Measurements from ENCODE around the gene DNAJB4.
"Not testable (repeated sequence)": the region's sequence is repeated elsewhere in the genome, so short reads cannot be mapped to it uniquely, and the experiment has no call there.

Gene DNAJB4

GRCh38 chr1:78004719-78005447 lies at the start of gene DNAJB4:
Gene DNAJB4 (plus strand): TSS chr1:78004939. CDS start chr1:78005111, 172 bp downstream.
- peak; percentile 72 for DNase-seq

GRCh38 chr1:77955709-77956108 lies 49.0 kb upstream of the DNAJB4 start:
- DNase-seq, result no peak

DNA sequence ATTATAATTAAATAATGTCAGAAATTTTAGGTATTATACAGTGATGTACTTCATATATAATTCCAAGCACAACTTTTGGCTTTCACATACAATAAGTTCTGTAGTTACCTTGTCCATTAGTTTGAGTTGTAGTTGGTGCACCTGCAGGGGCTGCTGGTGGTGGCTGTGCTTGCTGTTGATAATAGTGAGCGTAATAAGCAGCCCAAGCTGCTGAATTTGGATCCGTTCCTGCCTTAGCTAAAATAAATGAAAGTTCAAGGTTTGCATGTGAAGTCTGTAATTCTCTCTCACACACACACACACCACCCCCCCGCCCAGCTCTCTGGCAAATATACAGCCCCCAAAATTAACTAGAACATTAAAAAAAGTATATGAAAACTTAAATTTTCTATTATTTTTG lies 48.3 kb upstream of the DNAJB4 start:
- DNase-seq, result no peak

- DNase-seq, result no peak
Observed at GRCh38 chr1:77958391-77958790, 46.3 kb upstream of the DNAJB4 start.

DNA sequence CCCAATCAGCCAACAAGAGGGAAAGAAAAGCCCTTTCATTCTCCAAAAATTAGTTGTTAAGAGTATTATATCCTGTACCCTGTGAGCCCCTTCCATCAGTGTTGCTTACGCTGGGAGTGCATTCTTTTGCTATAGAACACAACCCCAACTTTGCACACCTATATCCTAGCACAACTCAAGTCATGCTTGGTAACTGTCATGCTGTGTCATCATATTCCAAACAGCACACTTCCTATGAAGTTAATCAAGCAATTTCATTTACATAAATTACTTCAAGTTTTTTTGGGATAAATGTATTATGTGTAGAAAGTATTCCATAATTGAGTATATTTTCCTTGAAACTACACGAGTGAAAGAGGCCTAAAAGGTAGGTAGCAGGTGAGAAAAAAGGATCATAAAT lies 45.9 kb upstream of the DNAJB4 start:
- DNase-seq, result no peak

- DNase-seq, result no peak
Observed at GRCh38 chr1:77961392-77961791, 43.3 kb upstream of the DNAJB4 start.

GRCh38 chr1:77966291-77966690 lies 38.4 kb upstream of the DNAJB4 start:
- DNase-seq, result no peak

- DNase-seq, result no peak
Observed at GRCh38 chr1:77970192-77970591, 34.5 kb upstream of the DNAJB4 start.

DNA sequence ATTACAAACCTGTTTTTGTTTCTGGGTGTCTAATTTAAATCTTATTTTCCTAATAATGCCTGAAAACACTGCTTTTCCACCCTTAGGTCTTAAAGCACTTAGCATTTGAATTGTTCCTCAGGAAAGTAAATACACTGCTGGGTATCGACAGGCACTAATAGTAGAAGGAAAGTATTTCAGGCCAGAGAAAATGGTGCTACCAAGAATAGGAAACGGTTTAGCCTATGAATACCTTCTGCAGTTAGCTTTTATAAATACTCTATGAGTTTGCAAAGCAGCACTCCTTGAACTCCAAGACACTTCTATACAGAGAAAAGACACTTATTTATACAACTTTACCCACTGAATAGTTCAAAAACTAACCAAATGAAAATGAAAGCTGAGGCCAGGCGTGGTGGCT lies 32.7 kb upstream of the DNAJB4 start:
- DNase-seq, result no peak

DNA sequence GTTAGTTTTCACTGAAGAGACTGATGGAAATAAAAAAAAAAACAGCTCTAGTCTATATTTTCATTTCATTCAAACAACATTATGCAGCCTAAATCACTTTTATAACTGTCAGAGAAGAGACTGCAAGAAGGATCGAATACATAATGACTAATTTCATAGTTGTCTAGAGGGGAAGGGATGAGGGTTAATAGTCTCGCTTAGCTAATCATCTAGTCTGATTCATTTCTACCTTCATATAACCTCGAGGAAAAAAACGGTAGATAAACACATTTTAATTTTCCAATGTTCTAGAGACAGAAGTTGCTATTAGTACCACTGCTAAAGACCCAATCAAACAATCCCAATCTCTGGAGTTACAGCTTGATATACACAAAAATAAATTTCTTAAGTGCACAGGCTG lies 29.4 kb upstream of the DNAJB4 start:
- DNase-seq, result no peak

- DNase-seq, result no peak
Observed at GRCh38 chr1:77975907-77976306, 28.8 kb upstream of the DNAJB4 start.

DNA sequence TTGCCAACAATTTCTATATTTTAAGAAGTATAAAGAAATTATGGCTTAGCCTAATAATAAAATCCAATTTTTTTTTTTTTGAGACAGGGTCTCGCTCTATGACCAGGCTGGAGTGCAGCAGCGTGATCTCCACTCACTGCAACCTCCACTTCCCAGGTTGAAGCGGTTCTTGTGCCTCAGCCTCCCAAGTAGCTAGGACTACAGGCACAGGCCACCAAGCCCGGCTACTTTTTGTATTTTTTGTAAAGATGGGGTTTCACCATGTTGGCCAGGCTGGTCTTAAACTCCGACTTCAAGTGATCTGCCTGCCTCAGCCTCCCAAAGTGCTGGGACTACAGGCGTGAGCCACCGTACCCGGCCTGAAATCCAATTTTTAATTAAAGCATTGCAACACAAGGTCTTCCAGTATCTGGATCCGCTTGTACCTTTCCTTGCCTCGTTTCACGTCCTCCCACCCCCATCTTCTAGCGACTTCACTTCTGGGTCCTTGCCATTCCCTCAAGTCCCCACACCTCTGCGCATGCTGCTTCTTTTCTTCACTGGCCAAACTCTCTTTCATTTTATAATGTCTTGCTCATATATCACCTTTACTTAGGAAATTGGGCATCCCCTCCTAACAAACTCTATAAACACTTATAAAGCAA lies 28.2 kb upstream of the DNAJB4 start:
- no peak for DNase-seq

- DNase-seq, result no peak
Observed at GRCh38 chr1:77977989-77978292, 26.8 kb upstream of the DNAJB4 start.

GRCh38 chr1:77978293-77978968 lies 26.3 kb upstream of the DNAJB4 start:
- DNase-seq, result peak; percentile 87

DNA sequence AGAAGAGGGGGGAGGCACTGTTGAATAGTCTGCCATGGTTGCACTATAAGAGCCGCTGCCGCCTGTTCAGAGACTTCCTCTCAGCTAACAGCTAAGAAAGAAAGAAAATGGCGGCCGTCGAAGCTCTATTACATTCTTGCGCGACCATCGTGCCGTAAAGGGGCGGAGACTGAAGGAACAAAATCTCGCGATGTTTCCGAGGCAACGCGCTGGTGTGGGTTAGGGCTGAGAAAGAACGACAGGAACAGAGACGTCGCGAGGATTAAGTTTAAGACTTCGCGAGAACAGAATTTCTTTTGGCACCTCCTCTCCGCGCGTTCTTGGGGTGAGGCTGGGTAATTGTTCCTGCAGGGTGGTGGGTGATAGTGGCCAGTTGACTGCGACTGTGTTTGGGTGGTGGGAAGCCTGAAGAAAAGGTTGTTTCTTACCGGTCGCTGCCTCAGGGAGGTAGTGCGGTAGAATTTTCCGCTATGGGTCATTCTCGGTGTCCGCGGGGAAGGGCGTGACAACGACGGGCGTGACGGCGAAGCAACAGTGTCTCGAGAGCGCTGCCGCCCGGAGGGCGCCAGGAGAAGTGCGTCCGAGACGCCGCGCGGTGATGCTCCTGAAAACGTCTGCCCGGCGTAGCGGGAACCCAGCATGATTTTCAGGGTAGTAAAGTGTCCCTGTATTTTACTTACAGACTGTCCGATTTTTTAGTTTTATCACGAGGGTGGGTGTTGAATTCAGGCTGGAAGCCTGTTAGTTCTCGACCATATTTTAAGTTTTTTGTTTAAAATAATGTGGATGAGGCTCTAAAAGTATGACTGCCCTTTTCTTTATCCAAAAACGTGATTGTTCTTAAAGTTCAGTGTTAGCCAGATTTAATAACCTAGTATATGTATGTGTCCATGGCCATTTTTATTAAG lies 25.5 kb upstream of the DNAJB4 start, which contains the start of gene FUBP1:
Gene FUBP1, minus strand, starts transcription at position 104 of the 908 bp plus-strand sequence. Its CDS starts 68 bp downstream, at position 36.
- peak; percentile 96 for DNase-seq

- not testable (repeated sequence) for DNase-seq
Observed at GRCh38 chr1:77983352-77983996, 21.3 kb upstream of the DNAJB4 start.

DNA sequence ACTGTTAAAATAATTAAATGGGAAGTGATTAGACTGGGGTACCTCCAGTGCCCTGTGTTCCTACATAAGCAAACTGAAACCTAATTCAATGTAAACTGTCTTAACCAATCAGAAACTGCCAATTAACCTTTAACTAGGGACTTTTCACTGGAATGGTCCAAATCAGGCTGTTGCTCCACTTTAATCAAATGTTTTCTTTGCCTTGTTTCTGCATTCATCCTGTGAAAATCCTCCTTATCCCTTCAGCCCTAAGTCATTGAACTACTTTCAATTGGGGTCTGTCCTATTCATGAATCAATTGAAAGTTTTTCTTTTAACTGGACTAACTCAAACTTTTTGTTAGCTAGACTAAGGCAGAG lies 20.8 kb upstream of the DNAJB4 start:
- DNase-seq, result no peak

- DNase-seq, result no peak
Observed at GRCh38 chr1:77984629-77985028, 20.1 kb upstream of the DNAJB4 start.

GRCh38 chr1:77986810-77987209 lies 17.9 kb upstream of the DNAJB4 start:
- peak; percentile 10 for DNase-seq

GRCh38 chr1:77987919-77988318 lies 16.8 kb upstream of the DNAJB4 start:
- no peak for DNase-seq

- no peak for DNase-seq
Observed at GRCh38 chr1:77989744-77990143, 15.0 kb upstream of the DNAJB4 start.

- DNase-seq, result no peak
Observed at GRCh38 chr1:77990629-77991204, 14.0 kb upstream of the DNAJB4 start.

Measured in stimulated activated CD4-positive, alpha-beta T cell treated with anti-CD3 and anti-CD28 coated beads, Interleukin-4, amount 100 ng/mL, for 24 hours (primary cell).